ENCODE data around the gene KRT39. TPM values are rescaled to one million over a fixed set of nuclear protein-coding genes. Genes with fewer than 3 reads are reported as not detected.
A peak's percentile ranks its signal among the peaks of the same experiment; 100 is the strongest.

The KRT39 gene
- total and polyA plus RNA-seq, 2 of the 13 experiments (the other 11 are each of a cell fraction or from before 2014, with no cell fraction given), result 0.07 to 1.2 TPM

DNA sequence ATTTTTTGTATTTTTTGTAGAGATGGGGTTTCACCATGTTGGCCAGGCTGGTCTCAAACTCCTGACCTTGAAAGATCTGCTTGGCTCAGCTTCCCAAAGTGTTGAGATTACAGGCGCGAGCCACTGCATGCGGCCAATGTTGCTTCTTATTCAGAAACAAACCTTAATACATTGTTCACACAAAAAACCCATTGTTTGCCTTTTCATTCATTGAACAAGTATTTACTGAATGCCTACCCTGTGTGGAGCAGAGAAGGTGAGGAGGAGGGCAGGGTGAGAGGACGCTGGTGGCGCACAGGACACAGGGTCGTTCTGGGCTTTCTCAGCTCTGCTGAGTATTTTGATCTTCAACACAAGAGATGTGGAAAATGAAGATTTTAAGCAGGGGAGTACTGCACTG, 21.3 kb downstream of the KRT39 start (continued):
- TF ChIP-seq, protein P1, sequence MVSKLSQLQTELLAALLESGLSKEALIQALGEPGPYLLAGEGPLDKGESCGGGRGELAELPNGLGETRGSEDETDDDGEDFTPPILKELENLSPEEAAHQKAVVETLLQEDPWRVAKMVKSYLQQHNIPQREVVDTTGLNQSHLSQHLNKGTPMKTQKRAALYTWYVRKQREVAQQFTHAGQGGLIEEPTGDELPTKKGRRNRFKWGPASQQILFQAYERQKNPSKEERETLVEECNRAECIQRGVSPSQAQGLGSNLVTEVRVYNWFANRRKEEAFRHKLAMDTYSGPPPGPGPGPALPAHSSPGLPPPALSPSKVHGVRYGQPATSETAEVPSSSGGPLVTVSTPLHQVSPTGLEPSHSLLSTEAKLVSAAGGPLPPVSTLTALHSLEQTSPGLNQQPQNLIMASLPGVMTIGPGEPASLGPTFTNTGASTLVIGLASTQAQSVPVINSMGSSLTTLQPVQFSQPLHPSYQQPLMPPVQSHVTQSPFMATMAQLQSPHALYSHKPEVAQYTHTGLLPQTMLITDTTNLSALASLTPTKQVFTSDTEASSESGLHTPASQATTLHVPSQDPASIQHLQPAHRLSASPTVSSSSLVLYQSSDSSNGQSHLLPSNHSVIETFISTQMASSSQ (IDR thresholded peaks at IDR 0.05; ENCODE audit: low read depth), result no peak
- TF ChIP-seq, protein P1 (CRISPR knock-in tag; IDR thresholded peaks at IDR 0.05; ENCODE audit: borderline replicate concordance), result peak; percentile 34; the same call in 1 of the 2 replicates
- TF ChIP-seq ZNF772 (CRISPR knock-in tag; IDR thresholded peaks at IDR 0.05) (no peak), BCL6 (CRISPR knock-in tag; IDR thresholded peaks at IDR 0.05) (no peak), NR2F1 (CRISPR knock-in tag; IDR thresholded peaks at IDR 0.05) (no peak), NFIC (IDR thresholded peaks at IDR 0.05; ENCODE audit: low read length) (no peak), ZNF589 (CRISPR knock-in tag; conservative IDR thresholded peaks at IDR 0.05) (0 out of 2 replicates have a peak, but pooled peaks have one; percentile 25), RXRB (CRISPR knock-in tag; IDR thresholded peaks at IDR 0.05; ENCODE audit: borderline replicate concordance) (no peak), ZNF235 (CRISPR knock-in tag; IDR thresholded peaks at IDR 0.05; ENCODE audit: borderline replicate concordance) (no peak), SOX13 (IDR thresholded peaks at IDR 0.05) (no peak), SOX13 (CRISPR knock-in tag; conservative IDR thresholded peaks at IDR 0.05 in 1 of 2, IDR thresholded peaks at IDR 0.05 in 1 of 2) (peak in 1 of 2 experiments; percentile 86; a peak in 2 of 4 replicates), ZNF441 (CRISPR knock-in tag; IDR thresholded peaks at IDR 0.05; ENCODE audit: borderline replicate concordance) (no peak), POGZ (CRISPR knock-in tag; IDR thresholded peaks at IDR 0.05) (0 out of 2 replicates have a peak, but pooled peaks have one; percentile 25), ZNF629 (CRISPR knock-in tag; conservative IDR thresholded peaks at IDR 0.05) (no peak), ZMYM2 (CRISPR knock-in tag; IDR thresholded peaks at IDR 0.05) (0 out of 2 replicates have a peak, but pooled peaks have one; percentile 39), ZEB1 (IDR thresholded peaks at IDR 0.05; ENCODE audit: insufficient replicate concordance, low read depth) (no peak)
- TF ChIP-seq, protein P2, sequence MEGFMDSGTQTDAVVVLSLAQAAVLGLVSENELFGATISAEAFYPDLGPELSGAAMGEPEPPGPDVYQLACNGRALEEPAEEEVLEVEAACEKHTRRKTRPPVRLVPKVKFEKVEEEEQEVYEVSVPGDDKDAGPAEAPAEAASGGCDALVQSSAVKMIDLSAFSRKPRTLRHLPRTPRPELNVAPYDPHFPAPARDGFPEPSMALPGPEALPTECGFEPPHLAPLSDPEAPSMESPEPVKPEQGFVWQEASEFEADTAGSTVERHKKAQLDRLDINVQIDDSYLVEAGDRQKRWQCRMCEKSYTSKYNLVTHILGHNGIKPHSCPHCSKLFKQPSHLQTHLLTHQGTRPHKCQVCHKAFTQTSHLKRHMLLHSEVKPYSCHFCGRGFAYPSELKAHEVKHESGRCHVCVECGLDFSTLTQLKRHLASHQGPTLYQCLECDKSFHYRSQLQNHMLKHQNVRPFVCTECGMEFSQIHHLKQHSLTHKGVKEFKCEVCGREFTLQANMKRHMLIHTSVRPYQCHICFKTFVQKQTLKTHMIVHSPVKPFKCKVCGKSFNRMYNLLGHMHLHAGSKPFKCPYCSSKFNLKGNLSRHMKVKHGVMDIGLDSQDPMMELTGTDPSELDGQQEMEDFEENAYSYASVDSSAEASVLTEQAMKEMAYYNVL (CRISPR knock-in tag; IDR thresholded peaks at IDR 0.05; ENCODE audit: borderline replicate concordance), result peak; percentile 60; the same call in 1 of the 2 replicates
- TF ChIP-seq, protein P3, sequence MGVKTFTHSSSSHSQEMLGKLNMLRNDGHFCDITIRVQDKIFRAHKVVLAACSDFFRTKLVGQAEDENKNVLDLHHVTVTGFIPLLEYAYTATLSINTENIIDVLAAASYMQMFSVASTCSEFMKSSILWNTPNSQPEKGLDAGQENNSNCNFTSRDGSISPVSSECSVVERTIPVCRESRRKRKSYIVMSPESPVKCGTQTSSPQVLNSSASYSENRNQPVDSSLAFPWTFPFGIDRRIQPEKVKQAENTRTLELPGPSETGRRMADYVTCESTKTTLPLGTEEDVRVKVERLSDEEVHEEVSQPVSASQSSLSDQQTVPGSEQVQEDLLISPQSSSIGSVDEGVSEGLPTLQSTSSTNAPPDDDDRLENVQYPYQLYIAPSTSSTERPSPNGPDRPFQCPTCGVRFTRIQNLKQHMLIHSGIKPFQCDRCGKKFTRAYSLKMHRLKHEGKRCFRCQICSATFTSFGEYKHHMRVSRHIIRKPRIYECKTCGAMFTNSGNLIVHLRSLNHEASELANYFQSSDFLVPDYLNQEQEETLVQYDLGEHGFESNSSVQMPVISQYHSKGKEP (CRISPR knock-in tag; IDR thresholded peaks at IDR 0.05), result no peak
- TF ChIP-seq, protein P4, sequence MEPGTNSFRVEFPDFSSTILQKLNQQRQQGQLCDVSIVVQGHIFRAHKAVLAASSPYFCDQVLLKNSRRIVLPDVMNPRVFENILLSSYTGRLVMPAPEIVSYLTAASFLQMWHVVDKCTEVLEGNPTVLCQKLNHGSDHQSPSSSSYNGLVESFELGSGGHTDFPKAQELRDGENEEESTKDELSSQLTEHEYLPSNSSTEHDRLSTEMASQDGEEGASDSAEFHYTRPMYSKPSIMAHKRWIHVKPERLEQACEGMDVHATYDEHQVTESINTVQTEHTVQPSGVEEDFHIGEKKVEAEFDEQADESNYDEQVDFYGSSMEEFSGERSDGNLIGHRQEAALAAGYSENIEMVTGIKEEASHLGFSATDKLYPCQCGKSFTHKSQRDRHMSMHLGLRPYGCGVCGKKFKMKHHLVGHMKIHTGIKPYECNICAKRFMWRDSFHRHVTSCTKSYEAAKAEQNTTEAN (CRISPR knock-in tag; conservative IDR thresholded peaks at IDR 0.05), result no peak
- TF ChIP-seq, protein P5, sequence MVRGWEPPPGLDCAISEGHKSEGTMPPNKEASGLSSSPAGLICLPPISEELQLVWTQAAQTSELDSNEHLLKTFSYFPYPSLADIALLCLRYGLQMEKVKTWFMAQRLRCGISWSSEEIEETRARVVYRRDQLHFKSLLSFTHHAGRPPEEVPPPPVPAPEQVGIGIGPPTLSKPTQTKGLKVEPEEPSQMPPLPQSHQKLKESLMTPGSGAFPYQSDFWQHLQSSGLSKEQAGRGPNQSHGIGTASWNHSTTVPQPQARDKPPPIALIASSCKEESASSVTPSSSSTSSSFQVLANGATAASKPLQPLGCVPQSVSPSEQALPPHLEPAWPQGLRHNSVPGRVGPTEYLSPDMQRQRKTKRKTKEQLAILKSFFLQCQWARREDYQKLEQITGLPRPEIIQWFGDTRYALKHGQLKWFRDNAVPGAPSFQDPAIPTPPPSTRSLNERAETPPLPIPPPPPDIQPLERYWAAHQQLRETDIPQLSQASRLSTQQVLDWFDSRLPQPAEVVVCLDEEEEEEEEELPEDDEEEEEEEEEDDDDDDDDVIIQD (CRISPR knock-in tag; IDR thresholded peaks at IDR 0.05; ENCODE audit: low read depth), result 0 out of 2 replicates have a peak, but pooled peaks have one; percentile 10

Data from HepG2 (cell line).